ENCODE measurements around the gene GSG1L2.

The GSG1L2 gene

GRCh38 chr17:9824797-9825338, 3.0 kb upstream of the GSG1L2 start:
- no peak for DNase-seq

GRCh38 chr17:9824094-9824493, 2.2 kb upstream of the GSG1L2 start:
- no peak for DNase-seq

GRCh38 chr17:9820448-9820847, 1.4 kb downstream of the GSG1L2 start:
- no peak for DNase-seq

GRCh38 chr17:9818760-9819159, 3.1 kb downstream of the GSG1L2 start:
- no peak for DNase-seq

GRCh38 chr17:9817086-9817485, 4.8 kb downstream of the GSG1L2 start:
- DNase-seq = peak; percentile 0

DNA sequence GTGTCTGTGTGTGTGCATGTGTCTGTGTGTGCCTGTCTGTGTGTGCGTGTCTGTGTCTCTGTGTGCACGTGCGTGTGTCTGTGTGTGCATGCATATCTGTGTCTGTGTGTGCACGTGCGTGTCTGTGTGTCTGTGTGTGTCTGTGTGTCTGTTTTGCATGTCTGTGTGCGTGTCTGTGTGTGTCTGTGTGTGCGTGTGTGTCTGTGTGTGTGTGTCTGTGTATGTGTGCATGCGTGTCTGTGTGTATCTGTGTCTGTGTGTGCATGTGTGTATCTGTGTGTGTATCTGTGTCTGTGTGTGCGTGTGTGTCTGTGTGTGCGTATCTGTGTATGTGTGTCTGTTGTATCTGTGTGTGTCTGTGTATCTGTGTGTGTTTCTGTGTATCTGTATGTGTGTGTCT, 5.4 kb downstream of the GSG1L2 start:
- DNase-seq = no peak

- DNase-seq = no peak
Measured at GRCh38 chr17:9814337-9814945, 7.4 kb downstream of the GSG1L2 start.

- DNase-seq = no peak
Measured at GRCh38 chr17:9813166-9813565, 8.7 kb downstream of the GSG1L2 start.

GRCh38 chr17:9811537-9811936, 10.3 kb downstream of the GSG1L2 start:
- DNase-seq = no peak

- DNase-seq = no peak
Measured at GRCh38 chr17:9811086-9811485, 10.8 kb downstream of the GSG1L2 start.

DNA sequence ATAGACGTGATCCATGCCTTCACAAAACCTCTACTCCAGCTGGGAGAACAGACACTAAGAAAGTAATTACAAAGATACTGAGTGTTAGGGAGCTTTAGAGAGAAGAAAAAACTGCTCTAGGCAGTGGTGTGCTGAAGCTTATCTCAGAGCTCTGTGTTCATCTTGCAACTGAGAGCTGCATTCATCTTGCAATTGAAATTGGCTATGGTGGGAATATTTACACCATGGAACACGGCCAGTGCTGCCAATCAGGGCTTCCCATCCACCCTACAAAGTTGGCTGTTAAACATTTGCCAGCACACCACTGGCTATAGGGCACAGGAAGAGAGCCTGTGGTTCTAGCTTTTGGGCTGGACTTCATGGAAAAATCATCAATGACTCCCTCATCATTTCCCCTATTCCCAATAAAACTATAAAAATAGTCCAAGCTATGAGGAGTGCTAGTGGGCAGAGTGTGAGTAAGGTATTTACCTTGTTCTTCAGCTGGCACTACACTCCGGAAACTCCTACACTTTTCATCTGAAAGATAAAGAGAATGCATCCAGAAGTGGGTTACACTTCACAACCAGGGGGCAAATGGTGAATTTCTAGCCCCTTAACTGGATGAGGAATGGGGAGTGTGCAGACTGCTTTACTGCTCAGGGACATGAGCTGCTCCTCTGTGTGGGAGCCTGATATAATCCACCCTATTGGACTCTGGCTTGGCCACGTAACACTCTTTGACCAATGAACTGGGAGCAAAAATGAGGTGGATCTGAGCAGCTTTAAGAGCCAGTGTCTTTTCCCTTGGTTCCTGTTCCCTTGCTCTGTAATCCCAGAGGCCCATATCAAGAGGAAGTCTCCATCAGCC, 11.6 kb downstream of the GSG1L2 start:
- DNase-seq = no peak

DNA sequence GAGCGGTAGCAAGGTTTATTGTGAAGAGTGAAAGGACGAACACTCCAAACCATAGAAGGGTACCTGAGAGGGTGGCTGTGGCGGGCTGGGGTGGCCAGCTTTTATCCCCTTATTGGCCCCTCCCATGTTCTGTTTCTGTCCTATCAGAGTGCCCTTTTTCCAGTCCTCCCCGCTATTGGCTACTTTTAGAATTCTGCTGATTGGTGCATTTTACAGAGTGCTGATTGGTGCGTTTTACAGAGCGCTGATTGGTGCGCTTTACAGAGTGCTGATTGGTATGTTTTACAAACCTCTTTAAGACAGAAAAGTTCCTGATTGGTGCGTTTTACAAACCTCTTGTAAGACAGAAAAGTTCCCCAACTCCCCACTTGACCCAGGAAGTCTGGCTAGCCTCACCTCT, 12.5 kb downstream of the GSG1L2 start:
- DNase-seq = no peak

GRCh38 chr17:9806699-9807098, 15.2 kb downstream of the GSG1L2 start:
- DNase-seq = no peak

DNA sequence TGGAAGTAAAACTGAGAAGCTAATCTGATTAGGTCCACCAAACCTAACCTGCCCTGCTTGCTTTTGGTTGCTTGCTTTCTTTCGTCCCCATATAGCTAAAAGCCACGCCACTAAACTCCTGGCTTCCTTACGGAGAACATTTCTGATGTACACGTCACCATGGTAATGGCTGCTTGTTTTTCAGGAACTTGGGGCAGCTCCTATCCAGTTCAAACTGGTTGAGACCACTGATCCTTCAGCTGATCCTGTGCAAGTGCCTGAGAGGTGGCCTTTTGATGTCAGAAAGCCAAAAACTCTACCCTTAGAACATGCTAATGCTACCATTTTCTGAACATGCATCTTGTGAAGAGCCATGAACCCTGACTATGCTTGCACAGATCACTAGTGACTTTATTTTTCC, 16.1 kb downstream of the GSG1L2 start:
- DNase-seq = no peak

DNA sequence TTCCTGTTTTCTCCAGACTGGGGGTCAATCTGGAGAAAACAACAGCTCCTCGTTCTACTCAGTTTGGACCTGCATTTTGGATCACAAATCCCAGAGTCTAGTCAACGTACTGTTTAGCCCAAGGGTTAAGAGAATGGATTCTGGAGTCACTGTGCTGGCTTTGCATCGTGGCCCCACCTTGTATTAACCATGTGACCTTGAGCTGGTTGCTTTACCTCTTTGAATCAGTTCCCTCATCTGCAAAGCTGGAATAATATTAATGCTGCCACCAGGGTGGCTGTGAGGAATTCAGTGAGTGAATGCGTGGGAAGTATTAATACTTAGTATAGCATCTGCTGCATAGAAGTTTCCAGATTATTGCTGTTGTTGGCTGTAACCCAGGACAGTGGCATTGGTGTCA, 19.2 kb downstream of the GSG1L2 start:
- DNase-seq = no peak

DNA sequence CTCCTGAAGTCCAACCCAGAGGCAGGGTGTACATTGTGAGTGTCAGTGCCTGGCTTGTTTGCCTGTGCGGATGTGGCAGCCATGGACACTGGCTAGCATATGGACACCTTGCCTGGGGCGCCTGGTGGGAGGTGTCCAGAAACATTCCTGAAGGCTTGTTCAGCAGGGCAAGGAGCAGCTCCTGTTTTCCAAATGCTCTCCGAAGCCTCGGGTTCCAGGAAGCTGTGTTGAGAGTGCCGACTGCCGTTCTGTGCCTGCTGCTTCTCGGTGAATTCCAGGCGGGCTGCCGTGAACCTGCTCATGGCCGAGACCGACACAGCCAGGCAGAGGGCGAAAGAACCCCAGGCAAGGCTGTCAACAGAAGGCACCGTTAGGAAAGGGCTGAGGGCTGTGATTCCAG, 19.6 kb downstream of the GSG1L2 start:
- DNase-seq = no peak

- no peak for DNase-seq
Measured at GRCh38 chr17:9801505-9801904, 20.4 kb downstream of the GSG1L2 start.

- no peak for DNase-seq
Measured at GRCh38 chr17:9798724-9799123, 23.2 kb downstream of the GSG1L2 start.

DNA sequence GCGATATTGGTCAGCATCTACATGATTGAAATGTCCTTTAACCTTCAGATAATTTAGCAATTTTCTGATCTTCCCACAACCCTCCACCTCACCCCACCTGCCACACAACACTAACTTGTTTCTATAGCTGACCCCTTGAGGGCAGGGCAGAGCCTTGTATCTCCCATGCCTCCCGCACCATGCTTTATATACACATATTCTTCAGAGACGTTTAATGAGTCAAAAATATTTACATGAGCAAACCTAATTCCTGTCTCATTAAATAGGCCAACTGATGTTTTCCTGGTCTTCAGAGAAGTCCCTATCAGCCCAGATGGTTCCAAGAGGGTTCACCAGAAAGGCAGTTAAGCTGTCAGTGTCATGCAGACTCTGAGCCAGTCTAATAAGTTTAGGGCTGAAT, 23.9 kb downstream of the GSG1L2 start:
- DNase-seq = no peak

GRCh38 chr17:9792181-9792840, 29.6 kb downstream of the GSG1L2 start:
- DNase-seq = no peak

GRCh38 chr17:9790889-9791876, 30.7 kb downstream of the GSG1L2 start, which contains the start of gene DHRS7C:
Gene DHRS7C, minus strand, starts transcription at chr17:9791592. Its CDS starts 308 bp downstream, at chr17:9791284.
- DNase-seq = no peak

GRCh38 chr17:9790316-9790715, 31.6 kb downstream of the GSG1L2 start:
- DNase-seq = no peak
